H1 (cell line): Measurements from ENCODE around the gene UBE2J1. TPM values are rescaled to one million over a fixed set of nuclear protein-coding genes. Genes with fewer than 3 reads are reported as not detected.

ENCODE experiments used
- CTCF ChIA-PET: fragments of 300-600 bp; sonication (Branson Sonifier 250); formaldehyde crosslinking; loops from one replicate; lab custom pipeline; 2021; ENCODE audit not compliant: partially characterized antibody; lab: Charles Lee
- POLR2A ChIA-PET: fragments of 300-600 bp; sonication (Branson Sonifier 250); formaldehyde crosslinking; loops from one replicate; lab custom pipeline; 2021; ENCODE audit warnings: inconsistent platforms; ENCODE audit not compliant: partially characterized antibody; lab: Charles Lee
- DNase-seq, 2 experiments: peaks; one replicate each; pipeline versions ENCODE4 v3.0.0 to v3.0.0-alpha.2; 2010 to 2022; ENCODE audit warnings: low spot score in 2 of 2, low read depth in 1 of 2, mixed read lengths in 1 of 2
- FAIRE-seq: peaks from 2 replicates; lab custom pipeline; 2011; peaks lifted over from hg19 to GRCh38; lab: Jason Lieb, UNC
- H2AFZ ChIP-seq: 2 replicates; pipeline ENCODE4 v1.8.1; 2012; ENCODE audit warnings: low read length, inconsistent platforms
- H2AK5ac ChIP-seq: 2 replicates; pipeline ENCODE4 v1.6.1; 2013; ENCODE audit warnings: low read depth, low read length
- H2BK120ac ChIP-seq: replicated peaks from 2 replicates; pipeline ENCODE3; 2013; ENCODE audit warnings: low read depth, low read length, inconsistent platforms
- H2BK12ac ChIP-seq: 2 replicates; pipeline ENCODE4 v1.6.1; 2013; ENCODE audit warnings: low read depth, low read length
- H2BK15ac ChIP-seq: 2 replicates; pipeline ENCODE4 v1.6.1; 2013; ENCODE audit warnings: low read length
- H2BK20ac ChIP-seq: 2 replicates; pipeline ENCODE4 v1.6.1; 2013; ENCODE audit warnings: low read length
- H2BK5ac ChIP-seq: 2 replicates; pipeline ENCODE4 v1.6.1; 2013; ENCODE audit warnings: low read depth, low read length
- H3K14ac ChIP-seq: 2 replicates; pipeline ENCODE4 v1.6.1; 2013; ENCODE audit warnings: inconsistent platforms; ENCODE audit not compliant: insufficient read length
- H3K18ac ChIP-seq: 2 replicates; pipeline ENCODE4 v1.6.1; 2013; ENCODE audit warnings: low read length; ENCODE audit errors: extremely low read depth
- H3K23ac ChIP-seq: 2 replicates; pipeline ENCODE4 v1.6.1; 2013; ENCODE audit warnings: inconsistent platforms; ENCODE audit not compliant: insufficient read length
- H3K23me2 ChIP-seq: 2 replicates; pipeline ENCODE4 v1.6.1; 2013; ENCODE audit warnings: low read depth, low read length
- H3K27ac ChIP-seq: 2 replicates; pipeline ENCODE4 v1.6.1; 2011; ENCODE audit warnings: low read depth, low read length, inconsistent platforms
- H3K27me3 ChIP-seq, 4 experiments: replicated peaks in 1 of 4; 1 replicate in 1 of 4; 2 replicates in 3 of 4; pipeline versions ENCODE4 v1.6.1 to v1.8.1; 2011 to 2013; ENCODE audit warnings: low read length in 3 of 4, mild to moderate bottlenecking in 3 of 4, inconsistent platforms in 2 of 4, mixed read lengths in 2 of 4, moderate library complexity in 1 of 4; ENCODE audit not compliant: control insufficient read depth in 3 of 4, insufficient read depth in 3 of 4; ENCODE audit errors: extremely low read depth in 1 of 4
- H3K36me3 ChIP-seq, 4 experiments: 2 replicates each; pipeline versions ENCODE4 v1.6.1 to v1.8.1; 2011 to 2013; ENCODE audit warnings: mild to moderate bottlenecking in 4 of 4, low read length in 3 of 4, moderate library complexity in 2 of 4, control low read depth in 1 of 4, inconsistent platforms in 1 of 4; ENCODE audit not compliant: insufficient read depth in 4 of 4, control insufficient read depth in 2 of 4
- H3K4ac ChIP-seq: replicated peaks from 2 replicates; pipeline ENCODE3; 2013; ENCODE audit warnings: low read length, low read depth, mixed read lengths, inconsistent platforms; ENCODE audit not compliant: insufficient read length
- H3K4me1 ChIP-seq, 4 experiments: replicated peaks in 1 of 4; 1 replicate in 1 of 4; 2 replicates in 3 of 4; pipeline versions ENCODE4 v1.6.1 to v1.8.1; 2011 to 2013; ENCODE audit warnings: low read length in 3 of 4, inconsistent platforms in 2 of 4, mixed read lengths in 1 of 4; ENCODE audit not compliant: insufficient read depth in 4 of 4, control insufficient read depth in 3 of 4
- H3K4me2 ChIP-seq, 2 experiments: 2 replicates each; pipeline versions ENCODE4 v1.6.1 to v1.8.1; 2011 to 2013; ENCODE audit warnings: low read depth in 2 of 2, low read length in 2 of 2, control low read depth in 1 of 2, inconsistent platforms in 1 of 2, mild to moderate bottlenecking in 1 of 2; ENCODE audit not compliant: insufficient read depth in 1 of 2
- H3K4me3 ChIP-seq, 4 experiments: fragments of 200-600, 300-600 bp in 1 of 4; sonication (generic), shearing (Covaris generic), sonication (Bioruptor Twin) in 1 of 4; 2 replicates each; pipeline versions ENCODE4 v1.5.1 to v1.8.1; 2011 to 2016; ENCODE audit warnings: low read length in 4 of 4, low read depth in 3 of 4, control low read depth in 2 of 4, inconsistent platforms in 2 of 4, mild to moderate bottlenecking in 2 of 4, mixed read lengths in 1 of 4, moderate library complexity in 1 of 4; ENCODE audit not compliant: insufficient read depth in 2 of 4; ENCODE audit errors: extremely low read depth in 1 of 4
- H3K56ac ChIP-seq: replicated peaks from 2 replicates; pipeline ENCODE3; 2013; ENCODE audit warnings: low read depth, mild to moderate bottlenecking, mixed read lengths, low read length, inconsistent platforms; ENCODE audit not compliant: insufficient read length
- H3K79me1 ChIP-seq: 2 replicates; pipeline ENCODE4 v1.6.1; 2013; ENCODE audit warnings: low read depth, low read length, control low read depth
- H3K79me2 ChIP-seq, 2 experiments: 2 replicates each; pipeline versions ENCODE4 v1.6.1 to v1.8.1; 2012 to 2013; ENCODE audit warnings: low read length in 2 of 2, mild to moderate bottlenecking in 2 of 2, inconsistent platforms in 1 of 2; ENCODE audit not compliant: insufficient read depth in 2 of 2, control insufficient read depth in 1 of 2
- H3K9ac ChIP-seq, 4 experiments: replicated peaks in 1 of 4; 1 replicate in 1 of 4; 2 replicates in 3 of 4; pipeline versions ENCODE4 v1.6.1 to v1.8.1; 2011 to 2013; ENCODE audit warnings: low read depth in 3 of 4, low read length in 3 of 4, control low read depth in 2 of 4, mild to moderate bottlenecking in 2 of 4, moderate library complexity in 2 of 4, inconsistent platforms in 1 of 4; ENCODE audit errors: extremely low read depth in 1 of 4
- H3K9me3 ChIP-seq, 2 experiments: 2 replicates each; pipeline versions ENCODE4 v1.6.1 to v1.8.1; 2012 to 2013; ENCODE audit warnings: mild to moderate bottlenecking in 2 of 2, moderate library complexity in 2 of 2, control low read depth in 1 of 2, inconsistent platforms in 1 of 2, low read depth in 1 of 2, low read length in 1 of 2, mixed read lengths in 1 of 2; ENCODE audit not compliant: insufficient read depth in 2 of 2
- H4K20me1 ChIP-seq, 2 experiments: replicated peaks in 1 of 2; 2 replicates each; pipeline versions ENCODE3 to v1.8.1; 2011 to 2013; ENCODE audit warnings: inconsistent platforms in 2 of 2, low read length in 2 of 2, mild to moderate bottlenecking in 1 of 2; ENCODE audit not compliant: insufficient read depth in 2 of 2, control insufficient read depth in 1 of 2
- H4K5ac ChIP-seq: 2 replicates; pipeline ENCODE4 v1.6.1; 2013; ENCODE audit warnings: low read length, low read depth, mixed read lengths, inconsistent platforms; ENCODE audit not compliant: insufficient read length
- H4K8ac ChIP-seq: 2 replicates; pipeline ENCODE4 v1.8.0; 2013; ENCODE audit warnings: mild to moderate bottlenecking, moderate library complexity, low read length, inconsistent platforms; ENCODE audit not compliant: insufficient read depth; ENCODE audit errors: extremely low read depth
- H4K91ac ChIP-seq: replicated peaks from 2 replicates; pipeline ENCODE3; 2013; ENCODE audit warnings: low read length, mixed read lengths, inconsistent platforms; ENCODE audit not compliant: insufficient read length
- CBX5 ChIP-seq: fragments of 300-800, 300-1000 bp; sonication (generic); IDR thresholded peaks from 2 replicates; pipeline ENCODE4 v1.7.1; 2016; ENCODE audit warnings: antibody characterized with exemption, low read length, low read depth
- RAD21 ChIP-seq, 2 experiments: IDR thresholded peaks in 1 of 2; conservative IDR thresholded peaks in 1 of 2; 2 replicates each; pipeline ENCODE4 v1.6.1; 2011; ENCODE audit warnings: low read depth in 2 of 2, low read length in 2 of 2, improper control_type of control experiment in 1 of 2, inconsistent platforms in 1 of 2, mild to moderate bottlenecking in 1 of 2, moderate library complexity in 1 of 2
- TBP ChIP-seq: IDR thresholded peaks from 2 replicates; pipeline ENCODE4 v1.6.1; 2011; ENCODE audit warnings: low read depth, low read length, improper control_type of control experiment
- WGBS, 2 experiments: shearing (Covaris generic) in 1 of 2; methylation state at CpG; one replicate each; pipeline versions ENCODE4 v1.1.6 to v1.1.7; 2013 to 2015; ENCODE audit warnings: low lambda C conversion rate in 2 of 2, mixed read lengths in 2 of 2, inconsistent platforms in 1 of 2, low coverage in 1 of 2, missing lambda C conversion rate in 1 of 2; ENCODE audit not compliant: insufficient replicate concordance in 2 of 2, insufficient coverage in 1 of 2, insufficient read length in 1 of 2; ENCODE audit errors: extremely low coverage in 1 of 2, missing lambda C conversion rate in 1 of 2; 5-methylcytosine and 5-hydroxymethylcytosine counted together
- polyA plus RNA-seq, 7 experiments: library from polyadenylated mRNA; depleted of rRNA in 3 of 7; stranded (reverse) in 5 of 7; unstranded in 2 of 7; fragments of >200 nt in 5 of 7; fragments of 200-250 nt in 2 of 7; gene quantifications; 1 replicate in 5 of 7; 2 replicates in 1 of 7; 4 replicates in 1 of 7; pipeline versions ENCODE4 v1.2.1 to v1.2.3, GENCODE V29; 2011 to 2013; ENCODE audit warnings: missing spikeins in 2 of 7, mixed read lengths in 2 of 7
- total RNA-seq: library from RNA; stranded (reverse); fragmentation: NEBNext Ultra II Directional; extraction: Animal tissue kit (Norgen Biotek cat#: 25700); gene quantifications from 2 replicates; pipeline ENCODE4 v1.2.1, GENCODE V29; 2021
- TF ChIP-seq, protein P1 (sequence below), 3 experiments: IDR thresholded peaks; 1 replicate in 2 of 3; 2 replicates in 1 of 3; pipeline versions ENCODE4 v1.5.1 to v1.6.1; 2011; ENCODE audit warnings: low read length in 3 of 3, mild to moderate bottlenecking in 3 of 3, inconsistent platforms in 2 of 3, low read depth in 1 of 3, moderate library complexity in 1 of 3; ENCODE audit not compliant: insufficient read depth in 1 of 3; ENCODE audit errors: control extremely low read depth in 1 of 3

Gene UBE2J1
- total and polyA plus RNA-seq, 2 of the 8 experiments (the other 6 are each of a cell fraction or from before 2014, with no cell fraction given): 8.5 to 15.2 TPM

DNA sequence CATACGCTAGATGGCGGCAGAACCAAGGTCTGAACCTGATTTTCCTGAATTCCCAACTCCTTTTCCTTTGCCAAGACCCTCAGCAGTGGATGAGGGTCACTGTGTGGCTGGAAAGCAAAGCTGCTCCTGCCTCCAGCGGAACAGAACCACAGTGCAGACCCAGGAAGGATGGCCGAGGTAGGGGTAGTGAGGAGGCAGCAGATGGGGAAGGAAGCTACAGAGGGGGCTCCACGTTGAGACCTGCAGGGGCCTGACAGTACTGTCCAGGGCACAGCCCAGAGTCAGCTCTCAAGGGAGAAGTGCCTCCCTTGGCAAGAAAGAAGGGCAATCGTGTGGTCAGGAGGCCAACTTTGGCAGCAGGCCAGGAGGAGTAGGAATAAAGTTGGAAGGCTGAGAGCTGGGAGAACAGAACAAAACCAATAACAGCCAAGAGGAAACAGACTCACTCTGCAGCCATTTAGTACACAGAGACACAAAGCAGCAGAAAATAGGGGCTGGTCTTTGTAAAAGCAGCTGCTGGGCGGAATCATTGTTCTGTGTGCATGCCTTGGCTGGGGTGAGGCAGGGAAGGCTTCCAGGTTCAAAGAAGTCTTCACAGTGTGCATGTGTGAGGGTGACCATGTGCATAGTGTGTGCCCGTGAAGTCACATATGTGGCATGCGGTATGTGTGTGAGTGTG is 40.5 kb downstream of the UBE2J1 start:
- H3K9me3 ChIP-seq: no peaks in the 10 kb centered on the region
- POLR2A ChIA-PET: interaction anchor here (0.9 to 1.6 kb wide), 3 partner anchors 40 to 190 kb away, joined by 3 to 6 read pairs (median 3); partner anchors contain the start of gene UBE2J1
- TF ChIP-seq RAD21 (IDR thresholded peaks at IDR 0.05 in 1 of 2, conservative IDR thresholded peaks at IDR 0.05 in 1 of 2; ENCODE audit: low read depth in 2 of 2, low read length in 2 of 2) (peak; percentile 92 to 94), CBX5 (no peak), TBP (0 out of 2 replicates have a peak, but pooled peaks have one; percentile 29)
- TF ChIP-seq, protein P1, sequence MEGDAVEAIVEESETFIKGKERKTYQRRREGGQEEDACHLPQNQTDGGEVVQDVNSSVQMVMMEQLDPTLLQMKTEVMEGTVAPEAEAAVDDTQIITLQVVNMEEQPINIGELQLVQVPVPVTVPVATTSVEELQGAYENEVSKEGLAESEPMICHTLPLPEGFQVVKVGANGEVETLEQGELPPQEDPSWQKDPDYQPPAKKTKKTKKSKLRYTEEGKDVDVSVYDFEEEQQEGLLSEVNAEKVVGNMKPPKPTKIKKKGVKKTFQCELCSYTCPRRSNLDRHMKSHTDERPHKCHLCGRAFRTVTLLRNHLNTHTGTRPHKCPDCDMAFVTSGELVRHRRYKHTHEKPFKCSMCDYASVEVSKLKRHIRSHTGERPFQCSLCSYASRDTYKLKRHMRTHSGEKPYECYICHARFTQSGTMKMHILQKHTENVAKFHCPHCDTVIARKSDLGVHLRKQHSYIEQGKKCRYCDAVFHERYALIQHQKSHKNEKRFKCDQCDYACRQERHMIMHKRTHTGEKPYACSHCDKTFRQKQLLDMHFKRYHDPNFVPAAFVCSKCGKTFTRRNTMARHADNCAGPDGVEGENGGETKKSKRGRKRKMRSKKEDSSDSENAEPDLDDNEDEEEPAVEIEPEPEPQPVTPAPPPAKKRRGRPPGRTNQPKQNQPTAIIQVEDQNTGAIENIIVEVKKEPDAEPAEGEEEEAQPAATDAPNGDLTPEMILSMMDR (IDR thresholded peaks at IDR 0.05; ENCODE audit: control extremely low read depth in 1 of 3, insufficient read depth in 1 of 3, low read depth in 1 of 3, low read length in 3 of 3): peak; percentile 40 to 98 (median 97)
- H3K9ac ChIP-seq: no peak overlapping the region
- H3K79me2 ChIP-seq: no peaks in the 10 kb centered on the region
- CTCF ChIA-PET: interaction anchor here (0.6 to 6.6 kb wide), 54 partner anchors 8 to 340 kb away, joined by 3 to 133 read pairs (median 5); partner anchors contain the start of gene UBE2J1
- 0 out of 2 replicates have a peak overlapping the region, but pooled peaks have one; percentile 38 for H2BK20ac ChIP-seq
- no peak overlapping the region for H2BK120ac ChIP-seq
- H3K56ac ChIP-seq: no peak overlapping the region
- H3K23ac ChIP-seq: no peak overlapping the region
- peak overlapping the region; percentile 45; the same call in 1 of the 2 replicates for H2BK12ac ChIP-seq
- no peak overlapping the region for H3K27ac ChIP-seq
- no peak overlapping the region for H3K4me2 ChIP-seq
- H3K27me3 ChIP-seq: no peaks in the 10 kb centered on the region
- 0 out of 2 replicates have a peak overlapping the region, but pooled peaks have one; percentile 62 for H2BK15ac ChIP-seq
- no peak overlapping the region for H2AK5ac ChIP-seq
- H4K20me1 ChIP-seq: no peaks in the 10 kb centered on the region
- 0 out of 2 replicates have a peak overlapping the region, but pooled peaks have one; percentile 11 for H2AFZ ChIP-seq
- no peaks in the 10 kb centered on the region for H3K23me2 ChIP-seq
- H4K8ac ChIP-seq: no peak overlapping the region
- no peak overlapping the region for H3K14ac ChIP-seq
- H2BK5ac ChIP-seq: no peak overlapping the region
- 54% methylated on average over 9 of the region's 9 CpGs; no CpG with 5 or more reads in 1 of the 2 experiments for WGBS, 2 experiments
- DNase-seq (peak; percentile 38 to 80), FAIRE-seq (peak; percentile 95)
- no peaks in the 10 kb centered on the region for H3K36me3 ChIP-seq
- H4K5ac ChIP-seq: no peak overlapping the region
- H3K79me1 ChIP-seq: no peaks in the 10 kb centered on the region
- no peak overlapping the region for H4K91ac ChIP-seq
- no peak overlapping the region; the same call in 1 of the 2 replicates for H3K18ac ChIP-seq
- H3K4me3 ChIP-seq: no peak overlapping the region
- H3K4ac ChIP-seq: no peak overlapping the region
- peaks cover 0 to 3% (median 1%) of the 10 kb centered on the region in 4 experiments; a peak in 3 of 7 replicates for H3K4me1 ChIP-seq
